ENCODE data around the gene SHISAL1. TPM values are rescaled to one million over a fixed set of nuclear protein-coding genes. Genes with fewer than 3 reads are reported as not detected.
A peak's percentile ranks its signal among the peaks of the same experiment; 100 is the strongest.

SHISAL1 gene
- total RNA-seq: 0.08 TPM

DNA sequence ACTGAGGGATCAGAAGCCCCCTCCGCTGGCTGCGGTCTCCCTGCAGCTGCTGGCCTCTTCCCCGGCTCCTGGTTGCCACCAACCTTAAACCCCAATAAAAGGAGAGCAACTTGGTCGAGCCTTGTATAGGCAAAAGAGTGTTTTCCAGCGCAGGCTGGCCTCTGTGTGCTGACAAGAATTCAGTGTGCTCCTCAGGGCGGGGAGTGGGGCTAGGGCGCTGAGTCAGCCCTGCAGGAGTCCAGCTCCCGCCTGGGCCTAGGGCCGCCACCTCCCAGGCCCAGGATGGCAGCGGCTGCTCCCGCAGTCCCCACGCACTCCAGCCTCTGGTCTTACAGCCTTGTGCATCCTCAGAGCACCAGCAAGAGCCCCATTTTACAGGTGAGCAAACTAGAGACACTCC is at the start of gene SHISAL1:
Gene SHISAL1, minus strand, starts transcription at position 186 of the 400 bp plus-strand sequence. CDS start 12,006 bp downstream, outside the sequence.
- ATAC-seq: no peak

DNA sequence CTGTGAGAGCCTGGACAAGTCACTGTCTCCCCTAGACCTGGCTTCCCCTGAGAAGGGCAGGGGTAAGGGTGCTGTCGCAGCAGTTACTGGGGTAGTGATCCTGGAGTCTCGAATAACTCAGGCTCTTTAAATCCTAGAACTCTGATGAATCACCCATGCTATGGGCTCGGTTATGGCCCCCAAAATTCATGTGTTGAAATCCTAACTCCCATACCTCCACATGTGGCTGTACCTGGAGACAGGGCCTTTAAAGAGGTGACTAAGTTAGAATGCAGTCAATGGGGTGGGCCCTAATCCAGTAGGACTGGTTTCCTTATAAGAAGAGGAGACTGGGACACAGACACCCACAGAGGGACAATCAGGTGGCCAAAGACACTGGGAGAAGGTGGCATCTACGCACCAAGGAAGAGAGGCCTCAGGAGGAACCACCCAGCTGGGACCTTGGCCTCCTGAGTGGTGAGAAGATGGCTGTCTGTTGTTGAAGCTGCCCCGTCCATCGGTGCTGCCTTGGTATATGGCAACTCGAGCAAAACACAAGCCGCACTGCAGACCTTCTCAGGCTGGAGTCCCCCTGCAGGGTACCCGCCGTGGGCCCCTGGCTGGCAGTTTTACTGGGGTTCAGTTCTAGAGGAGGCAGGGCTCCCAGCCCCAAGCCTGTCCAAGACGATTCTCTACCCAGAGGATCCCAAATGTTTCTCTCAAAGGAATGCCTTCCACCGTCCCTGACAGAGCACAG is 48.8 kb upstream of the SHISAL1 start:
- peak; percentile 58 for ATAC-seq

DNA sequence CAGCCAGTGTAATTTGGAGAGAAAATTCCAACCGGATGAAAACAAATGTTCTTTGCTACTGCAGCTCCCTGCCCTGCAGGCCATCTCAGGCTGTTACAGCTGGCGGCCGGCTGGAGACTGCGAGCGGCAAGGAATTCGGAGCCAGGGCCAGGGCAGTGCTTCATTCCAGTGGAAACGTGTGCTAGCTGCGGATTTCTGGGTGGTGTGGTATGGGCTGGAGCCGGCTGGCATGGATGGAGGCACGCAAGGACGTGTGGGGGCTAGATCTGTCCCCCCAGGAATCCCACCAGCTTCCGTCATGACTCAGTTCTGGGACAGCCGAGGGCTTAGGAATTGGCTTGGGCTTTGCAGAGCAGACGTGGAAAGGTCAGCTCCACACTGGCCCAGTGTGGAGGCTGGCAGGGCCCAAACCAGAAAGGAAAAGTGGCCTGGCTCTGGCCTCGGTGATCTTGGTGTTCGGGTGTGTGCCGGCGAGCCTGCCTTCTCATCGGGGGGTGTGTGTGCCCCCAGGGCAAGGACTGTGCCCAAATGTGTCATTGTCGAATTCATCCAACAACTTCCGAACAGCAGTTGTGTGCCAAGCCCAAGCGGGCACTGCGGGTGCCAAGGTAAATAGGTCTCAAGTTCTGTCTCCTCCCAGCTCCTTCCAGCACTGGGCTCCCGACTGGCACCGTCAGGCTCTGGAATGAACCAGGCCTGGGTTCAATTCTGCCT is 48.1 kb upstream of the SHISAL1 start:
- ATAC-seq: peak; percentile 76

DNA sequence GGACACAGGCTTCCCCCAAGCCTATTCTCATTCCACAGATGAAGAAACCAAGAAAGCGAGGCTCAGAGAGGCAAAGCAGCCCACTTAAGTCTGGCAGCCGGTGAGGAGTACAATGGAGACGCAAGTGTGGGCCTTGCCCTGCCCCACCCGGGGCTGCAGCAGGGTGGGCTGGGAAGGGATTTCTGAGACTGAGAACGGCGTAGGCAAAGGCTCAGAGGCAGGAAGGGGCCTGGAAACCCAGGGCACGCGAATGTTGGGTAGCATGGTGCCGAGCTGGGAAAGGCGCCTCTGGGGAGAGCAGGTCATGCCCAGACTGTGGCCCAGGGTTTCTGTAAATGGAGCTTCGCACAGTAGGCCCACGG is 47.5 kb upstream of the SHISAL1 start:
- ATAC-seq: no peak

DNA sequence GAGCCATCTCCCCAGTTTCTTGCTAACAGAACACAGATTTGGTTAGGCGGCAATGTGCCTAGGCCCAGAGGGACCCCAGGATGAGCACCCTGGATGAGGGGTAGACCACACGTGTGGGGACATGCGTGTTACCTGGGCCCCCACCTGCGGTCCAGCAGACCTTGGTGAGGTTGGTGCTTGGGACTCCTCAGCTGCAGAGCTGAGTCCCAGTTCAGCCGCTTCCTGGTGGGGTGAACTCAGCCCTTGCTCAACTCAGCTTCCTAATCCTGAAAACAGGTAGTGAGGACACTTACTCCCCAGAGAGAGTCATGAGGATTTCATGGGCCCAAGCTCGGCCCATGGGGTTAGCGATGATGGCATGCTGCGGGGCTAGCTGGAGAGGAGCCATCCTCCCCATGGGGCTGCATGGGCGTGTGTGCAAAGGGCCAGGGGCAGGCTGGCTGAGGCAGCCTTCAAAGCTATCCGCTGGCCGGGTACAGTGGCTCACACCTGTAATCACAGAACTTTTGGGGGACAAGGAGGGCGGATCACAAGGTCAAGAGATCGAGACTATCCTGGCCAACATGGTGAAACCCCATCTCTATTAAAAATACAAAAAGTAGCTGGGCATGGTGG is 46.9 kb upstream of the SHISAL1 start:
- ATAC-seq: no peak

DNA sequence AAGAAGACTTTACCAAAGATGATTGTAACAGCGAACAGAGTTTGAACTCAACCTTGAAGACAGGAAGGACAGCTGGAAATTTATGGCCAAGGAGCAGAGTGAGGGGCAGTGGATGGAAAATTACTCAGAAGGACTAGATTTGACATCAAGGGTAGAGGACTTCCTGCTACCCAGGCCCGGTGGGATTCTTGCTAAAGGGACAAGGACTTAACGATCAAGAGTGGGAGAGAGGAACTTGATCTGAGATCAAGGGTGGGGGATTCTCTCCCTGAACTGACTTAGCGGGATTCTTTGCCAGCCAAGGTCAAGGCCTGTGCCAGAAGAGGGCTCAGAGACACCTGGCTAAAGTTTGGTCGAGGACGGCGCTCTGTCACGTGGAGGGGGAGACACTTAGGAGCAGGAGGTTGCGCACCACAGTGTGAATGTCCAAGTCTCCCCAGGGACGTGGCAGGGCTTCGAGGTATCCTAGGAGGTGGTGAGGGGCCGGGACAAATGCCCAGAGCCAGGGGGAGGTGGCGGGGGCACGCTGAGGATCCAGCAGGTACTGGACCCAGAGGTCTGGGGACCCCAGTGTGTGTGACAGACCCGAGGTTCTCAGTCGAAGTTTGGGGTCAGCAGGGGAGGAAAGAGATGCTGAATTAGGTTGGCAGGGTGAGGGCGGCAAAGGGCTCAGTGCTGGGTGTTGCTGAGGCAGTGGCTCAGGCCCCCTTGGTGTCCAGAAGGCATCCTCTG is 46.1 kb upstream of the SHISAL1 start:
- ATAC-seq: no peak

DNA sequence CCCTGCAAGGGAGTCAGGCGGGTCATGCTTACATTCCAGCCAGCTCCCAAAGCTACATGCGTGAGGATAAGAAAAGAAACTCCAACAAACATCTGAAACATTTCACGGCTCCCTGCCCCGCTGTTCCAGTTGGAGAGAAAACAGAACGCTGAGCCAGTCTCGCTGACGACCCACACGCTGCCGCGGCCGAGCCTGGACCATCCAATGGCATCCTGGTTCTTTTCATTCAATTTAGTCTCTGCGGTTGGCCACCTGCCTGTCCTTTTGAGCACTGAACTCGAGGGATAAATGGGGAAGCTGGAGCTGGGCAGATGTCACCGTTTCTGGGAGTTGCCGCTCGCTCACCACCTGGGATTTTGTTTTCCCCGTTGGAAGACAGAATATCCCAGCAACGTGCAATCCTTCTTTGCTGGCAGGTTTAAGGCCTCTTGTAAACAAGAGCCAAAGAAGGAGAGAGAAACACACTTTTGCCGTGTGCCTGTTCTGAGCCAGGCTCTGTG is 45.3 kb upstream of the SHISAL1 start:
- ATAC-seq: no peak

DNA sequence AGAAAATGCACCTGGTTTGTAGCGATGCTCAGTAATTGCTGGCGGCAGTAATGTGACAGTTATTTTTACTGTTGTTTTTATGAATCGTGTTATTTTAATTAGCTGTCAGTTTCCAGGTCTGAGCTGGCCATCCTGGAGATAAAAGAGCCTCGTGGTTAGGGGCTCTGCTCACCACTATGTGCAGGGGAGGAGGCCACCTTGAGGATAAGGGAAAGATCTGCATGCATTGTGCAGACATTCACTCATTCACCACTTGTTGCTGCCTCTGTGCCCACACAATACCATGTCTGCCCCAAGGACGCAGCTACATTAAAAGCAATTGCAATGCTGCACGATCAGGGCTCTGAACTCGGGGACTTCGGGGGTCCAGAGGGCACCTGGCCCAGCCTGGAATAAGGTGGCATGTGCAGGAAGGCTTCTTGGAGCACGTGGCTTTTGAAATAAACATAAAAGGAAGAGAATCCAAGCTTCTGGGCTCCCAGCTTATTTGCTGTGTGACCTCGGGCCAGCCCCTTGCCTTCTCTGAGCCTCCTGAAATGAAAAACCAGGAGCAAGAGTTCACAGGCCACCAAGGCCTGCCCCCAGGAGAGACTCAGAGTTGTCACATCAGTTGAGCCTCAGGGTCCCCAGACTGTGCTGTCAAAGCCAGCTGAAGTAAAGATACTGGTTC is 44.7 kb upstream of the SHISAL1 start:
- ATAC-seq: no peak

DNA sequence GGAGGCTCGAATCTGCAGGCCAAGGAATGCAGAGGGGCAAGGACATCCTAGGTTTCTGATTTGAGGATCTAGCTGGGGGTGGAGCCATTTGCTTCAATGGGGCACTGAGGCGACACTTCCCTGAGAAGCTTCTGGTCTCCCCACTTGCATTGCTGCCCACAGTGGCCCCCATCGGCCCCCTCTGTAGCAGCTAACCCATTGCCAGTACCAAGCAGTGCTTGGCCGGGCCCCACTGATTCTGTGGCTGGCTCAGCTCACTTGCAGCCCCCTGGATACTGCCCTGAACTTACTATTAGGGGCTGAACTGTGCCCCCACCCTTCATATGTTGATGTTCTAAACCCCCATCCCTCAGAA is 42.9 kb upstream of the SHISAL1 start:
- ATAC-seq: no peak

DNA sequence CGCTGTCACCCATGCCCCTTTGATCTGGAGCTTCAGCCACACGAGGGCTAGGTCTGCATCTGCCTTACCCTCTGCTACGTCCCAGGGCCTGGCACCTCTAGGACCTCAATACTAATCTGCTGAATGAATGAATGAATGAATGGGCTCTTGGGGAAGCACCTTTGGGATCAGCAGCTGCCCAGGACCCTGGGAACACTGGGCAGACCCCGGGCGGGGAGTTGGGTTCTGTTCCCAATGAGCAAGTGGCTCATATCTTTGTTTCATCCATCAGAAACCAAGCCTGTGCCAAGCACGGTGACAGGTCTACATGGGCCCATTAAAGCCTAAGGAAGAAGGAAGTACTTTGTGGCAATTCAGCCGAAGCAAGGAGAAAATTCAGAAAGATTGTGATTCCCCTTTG is 41.5 kb upstream of the SHISAL1 start:
- ATAC-seq: no peak

DNA sequence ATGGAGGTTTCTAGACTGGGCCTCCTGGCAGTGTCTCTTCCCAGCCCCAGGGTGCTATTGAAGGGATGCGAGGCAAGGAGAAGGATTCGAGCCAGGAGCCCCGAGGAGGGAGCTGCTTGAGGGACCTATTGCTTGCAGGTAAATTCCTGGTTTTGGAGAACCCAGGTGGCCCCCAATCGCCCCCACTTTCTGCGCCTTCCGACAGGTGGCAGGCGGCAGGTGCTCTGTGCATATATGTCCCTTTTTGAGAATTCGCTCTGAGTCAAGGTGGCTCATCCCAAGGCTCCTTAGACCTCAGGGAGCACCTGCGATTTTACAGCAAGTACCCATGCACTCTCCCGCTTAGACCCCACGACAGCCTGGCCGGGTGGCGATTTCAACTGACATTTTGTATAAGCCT is 40.3 kb upstream of the SHISAL1 start:
- ATAC-seq: no peak

DNA sequence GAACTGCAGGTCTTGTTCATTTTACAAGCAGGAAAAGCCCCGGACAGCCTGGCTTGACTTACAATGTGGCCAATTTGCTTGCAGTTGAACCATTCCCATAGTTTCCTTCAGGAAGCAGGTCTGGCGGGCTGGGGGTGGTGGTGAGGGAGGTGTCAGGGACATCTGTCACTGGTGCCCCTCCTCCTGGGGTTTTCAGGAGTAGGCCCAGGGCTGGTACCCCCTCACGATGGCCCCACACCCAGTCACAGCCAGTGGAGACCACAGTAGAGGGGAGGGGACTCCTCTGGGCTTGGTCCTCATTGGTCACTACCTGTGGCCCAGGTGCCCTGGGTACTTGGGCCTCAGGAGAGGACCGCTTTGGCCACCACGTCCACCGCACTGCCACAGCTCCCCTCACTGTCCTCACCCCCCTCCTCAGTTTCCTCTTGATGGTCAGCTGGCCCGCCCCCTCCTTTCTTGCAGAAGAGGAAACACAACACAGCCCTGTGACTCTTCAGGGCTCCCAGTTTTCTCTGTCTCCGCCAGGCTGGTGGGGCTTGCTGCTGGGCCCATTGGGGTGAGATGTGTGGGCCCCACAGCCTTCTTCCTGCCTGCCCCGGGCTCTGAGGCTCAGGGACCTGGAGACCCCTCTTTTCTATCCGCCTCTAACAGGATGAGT is 39.8 kb upstream of the SHISAL1 start:
- no peak for ATAC-seq

DNA sequence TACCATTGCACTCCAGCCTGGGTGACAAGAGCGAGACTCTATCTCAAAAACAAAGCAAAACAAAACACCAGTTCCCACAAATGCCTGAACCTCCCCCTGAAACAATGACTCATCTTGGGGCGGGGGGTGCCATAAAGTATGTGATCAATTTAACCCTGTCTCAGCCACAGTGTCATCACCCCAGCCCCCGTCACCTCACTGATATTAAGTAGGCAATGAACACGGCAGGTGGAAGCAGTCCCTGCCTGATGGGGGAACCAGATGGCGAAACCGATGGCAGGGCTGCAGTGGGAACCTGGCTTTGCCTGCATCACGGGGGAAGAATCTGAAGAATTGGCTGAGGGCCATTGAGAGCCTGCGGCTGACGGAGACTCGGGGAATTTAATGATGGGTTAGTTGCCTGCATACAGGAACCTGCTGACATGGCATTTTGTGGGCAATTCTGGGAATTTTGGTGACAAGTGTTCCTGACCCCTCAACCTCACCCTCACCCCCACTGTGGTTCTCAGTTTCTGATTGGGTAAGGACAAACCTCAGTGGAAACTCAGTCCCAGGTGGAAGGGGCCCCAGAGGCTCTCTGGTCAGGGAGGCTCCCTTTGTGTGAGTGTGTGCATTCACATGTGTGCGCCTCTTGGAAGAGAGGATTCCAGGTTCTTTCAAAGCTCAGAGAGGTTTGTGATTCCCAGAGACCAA is 39.1 kb upstream of the SHISAL1 start:
- no peak for ATAC-seq

DNA sequence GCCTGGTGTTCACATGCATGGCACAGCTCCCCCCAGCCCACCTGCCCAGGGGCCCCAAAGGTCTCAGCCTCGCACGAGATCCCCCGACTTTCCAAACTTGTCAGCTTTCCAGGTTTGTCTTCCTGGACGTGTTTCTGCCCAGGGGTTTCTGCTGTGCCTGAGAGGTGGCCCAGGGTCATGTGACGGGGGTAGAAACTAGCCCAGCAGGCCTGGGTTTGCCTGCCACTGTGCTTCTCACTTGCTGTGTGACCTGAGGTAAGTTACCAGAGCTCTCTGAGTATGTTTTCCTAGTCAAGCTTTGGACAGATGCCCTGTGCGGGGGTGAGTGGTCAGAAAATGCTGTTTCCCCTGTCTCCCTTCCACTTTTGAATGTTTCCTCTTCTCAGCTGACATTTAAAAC is 38.3 kb upstream of the SHISAL1 start:
- no peak for ATAC-seq

DNA sequence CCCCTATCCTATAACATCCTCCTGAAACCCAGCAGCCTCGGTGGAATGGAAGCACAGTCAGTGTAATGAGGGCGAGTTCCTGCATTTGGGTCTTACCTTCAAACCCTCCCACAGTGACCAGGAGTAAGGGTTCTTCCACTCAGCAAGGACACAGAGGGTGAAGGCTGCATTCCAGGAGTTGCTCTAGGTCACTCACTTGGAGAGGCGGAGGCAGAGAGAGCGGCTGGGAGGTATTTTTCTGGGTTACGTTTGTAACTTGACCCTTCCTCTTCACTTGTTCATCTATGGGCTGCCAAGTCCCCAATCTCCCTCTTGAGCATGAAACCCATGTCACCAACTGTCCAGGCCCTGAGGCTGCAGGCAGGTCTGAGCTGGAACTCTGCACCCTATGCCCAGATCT is 36.8 kb upstream of the SHISAL1 start:
- ATAC-seq: no peak

DNA sequence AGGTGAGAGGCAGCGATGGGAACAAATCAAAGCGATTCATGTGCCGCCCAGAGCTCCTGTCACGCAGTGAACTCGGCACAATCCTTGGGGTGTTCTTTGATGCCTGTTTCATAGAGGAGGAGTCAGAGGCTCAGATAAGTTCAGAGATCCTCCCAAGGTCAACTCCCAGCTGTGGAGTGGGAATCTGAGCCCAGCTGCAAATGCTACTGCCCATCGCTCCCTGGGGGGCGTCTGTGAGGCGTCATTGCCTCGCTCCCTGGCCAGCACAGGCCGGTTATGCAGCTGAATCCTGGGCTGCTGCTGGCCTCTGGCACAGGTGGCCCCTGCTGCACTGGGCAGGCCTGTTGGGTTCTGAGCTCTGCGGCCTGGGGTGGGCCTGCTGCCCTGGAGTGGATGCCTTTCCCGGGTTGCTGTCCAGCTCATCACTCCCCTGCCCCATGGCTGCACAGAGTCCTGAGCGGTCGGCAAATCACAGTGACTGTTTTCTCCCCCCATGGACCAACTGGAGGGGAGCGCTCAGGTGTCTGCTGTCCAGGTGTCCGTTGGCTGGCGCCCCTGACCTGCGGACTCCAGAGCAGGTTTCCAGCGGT is 36.3 kb upstream of the SHISAL1 start:
- no peak for ATAC-seq

DNA sequence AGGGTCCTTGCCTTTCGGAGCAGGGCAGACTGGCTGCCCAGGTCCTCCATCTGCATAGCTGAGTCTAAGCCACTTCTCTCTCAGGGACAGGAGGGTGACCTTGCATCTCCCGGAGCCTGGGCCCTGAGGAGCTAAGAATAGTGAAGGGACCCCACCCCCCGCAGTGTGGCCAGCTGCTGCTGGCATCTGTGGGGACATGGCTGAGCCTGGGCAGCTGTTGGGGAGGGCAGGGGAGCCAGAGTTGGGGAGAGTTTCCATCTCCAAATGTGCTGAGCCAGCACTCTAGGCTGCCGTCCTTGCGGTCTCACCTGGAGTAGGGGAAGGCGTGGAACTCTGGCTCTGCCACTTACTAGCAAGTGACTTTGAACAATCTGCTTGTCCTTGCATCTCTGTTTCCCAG is 34.8 kb upstream of the SHISAL1 start:
- no peak for ATAC-seq

DNA sequence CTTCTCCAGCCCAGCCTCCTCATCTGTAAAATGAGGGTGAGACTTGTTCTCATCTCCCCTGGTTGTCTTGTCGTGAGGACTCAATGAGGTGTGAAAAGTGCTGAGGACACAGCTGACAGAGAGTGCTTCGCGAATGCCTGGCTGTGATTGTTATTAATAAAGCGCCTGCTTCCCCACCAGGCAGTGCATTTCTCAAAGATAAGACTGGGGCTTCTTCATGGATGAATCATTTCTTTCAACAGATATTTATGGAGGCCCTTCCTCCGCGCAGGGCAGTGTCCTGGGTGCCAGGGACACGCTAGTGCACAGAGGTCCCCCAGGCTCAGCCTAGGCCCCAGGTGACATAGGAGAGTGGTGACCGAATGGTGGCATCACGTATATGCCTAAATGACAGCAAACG is 34.3 kb upstream of the SHISAL1 start:
- no peak for ATAC-seq

DNA sequence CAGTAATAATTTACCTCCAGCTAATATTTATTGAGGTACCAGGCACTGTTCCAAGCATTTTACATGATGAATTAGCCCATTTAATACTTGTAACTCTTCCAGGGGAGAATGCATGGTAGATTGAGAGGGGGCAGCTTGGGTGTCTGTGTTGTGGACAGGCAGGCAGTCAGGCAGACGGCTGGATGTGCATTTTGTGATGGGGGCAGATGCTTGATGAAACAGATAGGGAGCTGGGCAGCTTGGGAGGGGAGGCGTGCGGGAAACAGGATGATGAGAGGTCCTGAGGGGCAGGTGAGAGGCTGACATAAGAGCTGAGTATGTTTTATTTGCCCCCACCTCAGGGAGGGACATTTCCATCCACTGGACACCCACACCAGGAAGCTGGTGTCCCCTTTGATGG is 33.1 kb upstream of the SHISAL1 start:
- no peak for ATAC-seq

DNA sequence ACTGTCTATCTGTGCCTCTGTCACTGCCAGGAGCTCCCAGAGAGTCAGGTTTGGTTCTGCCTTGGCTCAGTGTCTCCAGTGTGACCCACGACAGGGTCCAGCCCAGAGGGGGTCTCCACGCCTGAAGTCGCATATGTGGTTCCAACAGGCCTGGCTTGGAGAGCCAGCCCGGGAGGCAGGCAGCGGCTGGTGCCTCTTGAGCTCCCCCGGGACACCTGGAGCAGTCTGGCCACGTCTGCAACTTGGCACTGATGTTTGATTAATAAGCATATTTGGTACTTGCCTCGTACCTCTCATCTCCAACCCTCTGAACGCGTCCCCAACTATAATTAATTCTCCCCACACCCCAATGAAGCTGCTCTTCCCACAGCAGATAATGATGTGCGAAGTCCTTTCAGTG is 31.7 kb upstream of the SHISAL1 start:
- ATAC-seq: no peak

DNA sequence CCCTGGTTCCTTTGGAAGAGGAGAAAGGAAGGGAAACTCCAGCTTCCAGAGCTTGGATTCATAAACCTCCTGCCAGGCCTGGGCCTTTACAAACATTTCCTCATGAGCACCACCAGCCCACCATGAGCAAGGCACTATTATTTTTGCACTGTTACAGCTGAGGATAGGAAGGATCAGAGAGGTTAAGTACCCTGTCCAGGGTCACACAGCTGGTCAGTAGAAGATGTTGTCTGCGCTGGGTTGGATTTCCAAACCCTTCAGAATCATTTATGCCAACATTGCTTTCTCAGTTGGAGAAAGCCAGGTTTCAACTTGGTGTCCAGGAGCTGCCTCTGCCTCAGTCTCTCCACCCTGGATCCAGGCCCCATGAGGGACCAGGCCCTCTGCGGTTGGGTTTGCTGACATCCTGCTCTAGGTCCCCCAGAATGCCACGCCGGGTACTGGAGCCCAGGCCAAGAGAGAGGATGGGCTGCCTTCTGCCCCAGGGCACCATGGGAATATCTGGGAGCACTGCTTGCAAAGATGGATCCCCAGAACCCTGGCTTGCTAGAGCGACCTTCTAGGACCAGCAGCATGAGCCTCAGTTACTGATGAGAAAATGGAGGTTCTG is 29.7 kb upstream of the SHISAL1 start:
- ATAC-seq: no peak

Measured in esophagus mucosa (tissue), 1 donor.